ENCODE data around the gene MBNL1.

Gene MBNL1

GRCh38 chr3:152307829-152308474 is 39.2 kb downstream of the MBNL1 start:
- no peak for DNase-seq (ENCODE audit: low read depth)
- H3K4me3 ChIP-seq (ENCODE audit: low read depth, low read length) = no peak overlapping the region
- no peak for TF ChIP-seq CTCF (conservative IDR thresholded peaks at IDR 0.05; ENCODE audit: low read depth, low read length)

- TF ChIP-seq CTCF (conservative IDR thresholded peaks at IDR 0.05; ENCODE audit: low read depth, low read length) = no peak
- H3K4me3 ChIP-seq (ENCODE audit: low read depth, low read length) = no peak overlapping the region
- no peak for DNase-seq (ENCODE audit: low read depth)
Observed at GRCh38 chr3:152308475-152308844, 39.7 kb downstream of the MBNL1 start.

GRCh38 chr3:152309031-152309430 is 40.3 kb downstream of the MBNL1 start:
- H3K4me3 ChIP-seq (ENCODE audit: low read depth, low read length) = no peak overlapping the region
- no peak for TF ChIP-seq CTCF (conservative IDR thresholded peaks at IDR 0.05; ENCODE audit: low read depth, low read length)
- no peak for DNase-seq (ENCODE audit: low read depth)

- no peak overlapping the region for H3K4me3 ChIP-seq (ENCODE audit: low read depth, low read length)
- peak; percentile 63 for DNase-seq (ENCODE audit: low read depth)
- no peak for TF ChIP-seq CTCF (conservative IDR thresholded peaks at IDR 0.05; ENCODE audit: low read depth, low read length)
Observed at GRCh38 chr3:152309535-152310307, 41.0 kb downstream of the MBNL1 start.

- TF ChIP-seq CTCF (conservative IDR thresholded peaks at IDR 0.05; ENCODE audit: low read depth, low read length) = no peak
- H3K4me3 ChIP-seq (ENCODE audit: low read depth, low read length) = no peak overlapping the region
- DNase-seq (ENCODE audit: low read depth) = no peak
Observed at GRCh38 chr3:152313430-152313829, 44.7 kb downstream of the MBNL1 start.

- TF ChIP-seq CTCF (conservative IDR thresholded peaks at IDR 0.05; ENCODE audit: low read depth, low read length) = no peak
- no peak overlapping the region for H3K4me3 ChIP-seq (ENCODE audit: low read depth, low read length)
Observed at GRCh38 chr3:152313914-152314313, 45.2 kb downstream of the MBNL1 start.

More at GRCh38 chr3:152313914-152314313, 45.2 kb downstream of the MBNL1 start:
- no peak for DNase-seq (ENCODE audit: low read depth)
